Natural killer cell (primary cell): ENCODE results near the gene FBXL17. TPM values are rescaled to one million over a fixed set of nuclear protein-coding genes. Genes with fewer than 3 reads are reported as not detected.

Experiments
- ATAC-seq, 3 donors: fragments of 150-1000 bp in 2 of 3; fragments of 200-7000 bp in 1 of 3; cut with Tn5 transposase; 1 replicate in 1 of 3; 2 replicates in 2 of 3; pipeline ENCODE4 v1.10.0; 2021; ENCODE audit warnings: mild to moderate bottlenecking in 2 of 3, moderate library complexity in 2 of 3
- DNase-seq, 2 donors: peaks; one replicate each; pipeline versions ENCODE4 v3.0.0 to v3.0.0-alpha.2; 2013 to 2021; ENCODE audit warnings: mixed read lengths in 1 of 2
- H3K27ac ChIP-seq: one replicate; pipeline ENCODE4 v1.5.1; 2013; ENCODE audit warnings: mild to moderate bottlenecking, low read length
- H3K27me3 ChIP-seq: one replicate; pipeline ENCODE4 v1.6.1; 2013; ENCODE audit warnings: low read length; ENCODE audit not compliant: control insufficient read depth, insufficient read depth
- H3K36me3 ChIP-seq: one replicate; pipeline ENCODE4 v1.6.1; 2013; ENCODE audit warnings: low read length; ENCODE audit not compliant: control insufficient read depth, insufficient read depth
- H3K4me1 ChIP-seq: one replicate; pipeline ENCODE4 v1.6.1; 2013; ENCODE audit warnings: low read length; ENCODE audit not compliant: control insufficient read depth, insufficient read depth
- H3K4me3 ChIP-seq: one replicate; pipeline ENCODE4 v1.5.1; 2013; ENCODE audit warnings: low read length
- H3K9me3 ChIP-seq: one replicate; pipeline ENCODE4 v1.6.1; 2013; ENCODE audit warnings: low read length; ENCODE audit not compliant: control insufficient read depth, insufficient read depth
- H3K27ac Mint-ChIP-seq, 2 donors: one replicate each; pipeline ENCODE4 v1.8.0; 2022; ENCODE audit warnings: mild to moderate bottlenecking in 2 of 2, mixed read lengths in 2 of 2, moderate library complexity in 1 of 2
- H3K27me3 Mint-ChIP-seq, 2 donors: one replicate each; pipeline ENCODE4 v1.8.0; 2022; ENCODE audit warnings: low read depth in 2 of 2, mixed read lengths in 2 of 2
- H3K36me3 Mint-ChIP-seq: one replicate; pipeline ENCODE4 v1.8.0; 2022; ENCODE audit warnings: mixed read lengths
- H3K4me1 Mint-ChIP-seq, 2 donors: one replicate each; pipeline ENCODE4 v1.8.0; 2022; ENCODE audit warnings: mixed read lengths in 2 of 2
- H3K4me3 Mint-ChIP-seq: one replicate; pipeline ENCODE4 v1.8.0; 2022; ENCODE audit warnings: mild to moderate bottlenecking, moderate library complexity, mixed read lengths
- H3K9me3 Mint-ChIP-seq, 2 donors: one replicate each; pipeline ENCODE4 v1.8.0; 2022; ENCODE audit warnings: mixed read lengths in 2 of 2
- WGBS: methylation state at CpG from one replicate; pipeline ENCODE4 v1.1.7; 2013; ENCODE audit warnings: missing lambda C conversion rate; ENCODE audit not compliant: insufficient coverage; 5-methylcytosine and 5-hydroxymethylcytosine counted together
- intact Hi-C: fragments of 100-400 bp; cut with micrococcal nuclease; formaldehyde crosslinking; loops from one replicate; pipeline ENCODE4 v1.14.2; 2022
- total RNA-seq, 4 donors: library from RNA; stranded (reverse); fragments of 120-200 nt in 1 of 4; gene quantifications; one replicate each; pipeline versions ENCODE4 v1.2.3 to v1.2.4, GENCODE V29; 2013 to 2022
- TF ChIP-seq, protein P1 (sequence below): fragments of 200-600 bp; IDR thresholded peaks from one replicate; pipeline ENCODE4 v1.8.0; 2022; ENCODE audit warnings: antibody characterized with exemption

The FBXL17 gene
- total RNA-seq, 3 donors from 2014 or later (not counting 1 experiment from before 2014, with no cell fraction given) = 34.2 to 46.8 (median 34.9) TPM

GRCh38 chr5:108061941-108062340, 320.0 kb downstream of the FBXL17 start:
- Mint-ChIP-seq H3K27ac (no peak overlapping the region), H3K9me3 (no peaks in the 10 kb centered on the region), H3K36me3 (no peaks in the 10 kb centered on the region), H3K4me1 (no peaks in the 10 kb centered on the region), H3K27me3 (no peaks in the 10 kb centered on the region), H3K4me3 (no peak overlapping the region)
- no peaks in the 10 kb centered on the region for H3K36me3 ChIP-seq
- 78% methylated on average over 5 of the region's 6 CpGs for WGBS
- H3K9me3 ChIP-seq = no peaks in the 10 kb centered on the region
- no peak overlapping the region for H3K4me3 ChIP-seq
- no peaks in the 10 kb centered on the region for H3K27me3 ChIP-seq
- DNase-seq (no peak), ATAC-seq (no peak)
- H3K27ac ChIP-seq = no peak overlapping the region
- no peaks in the 10 kb centered on the region for H3K4me1 ChIP-seq
- intact Hi-C loops = no loop called here
- TF ChIP-seq, protein P1, sequence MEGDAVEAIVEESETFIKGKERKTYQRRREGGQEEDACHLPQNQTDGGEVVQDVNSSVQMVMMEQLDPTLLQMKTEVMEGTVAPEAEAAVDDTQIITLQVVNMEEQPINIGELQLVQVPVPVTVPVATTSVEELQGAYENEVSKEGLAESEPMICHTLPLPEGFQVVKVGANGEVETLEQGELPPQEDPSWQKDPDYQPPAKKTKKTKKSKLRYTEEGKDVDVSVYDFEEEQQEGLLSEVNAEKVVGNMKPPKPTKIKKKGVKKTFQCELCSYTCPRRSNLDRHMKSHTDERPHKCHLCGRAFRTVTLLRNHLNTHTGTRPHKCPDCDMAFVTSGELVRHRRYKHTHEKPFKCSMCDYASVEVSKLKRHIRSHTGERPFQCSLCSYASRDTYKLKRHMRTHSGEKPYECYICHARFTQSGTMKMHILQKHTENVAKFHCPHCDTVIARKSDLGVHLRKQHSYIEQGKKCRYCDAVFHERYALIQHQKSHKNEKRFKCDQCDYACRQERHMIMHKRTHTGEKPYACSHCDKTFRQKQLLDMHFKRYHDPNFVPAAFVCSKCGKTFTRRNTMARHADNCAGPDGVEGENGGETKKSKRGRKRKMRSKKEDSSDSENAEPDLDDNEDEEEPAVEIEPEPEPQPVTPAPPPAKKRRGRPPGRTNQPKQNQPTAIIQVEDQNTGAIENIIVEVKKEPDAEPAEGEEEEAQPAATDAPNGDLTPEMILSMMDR = no peak

- H3K4me1 ChIP-seq = no peaks in the 10 kb centered on the region
- H3K27ac ChIP-seq = no peak overlapping the region
- TF ChIP-seq, protein P1 = no peak
- Mint-ChIP-seq H3K27me3 (no peaks in the 10 kb centered on the region), H3K36me3 (no peaks in the 10 kb centered on the region), H3K4me3 (no peak overlapping the region), H3K9me3 (no peaks in the 10 kb centered on the region), H3K27ac (no peak overlapping the region), H3K4me1 (no peaks in the 10 kb centered on the region)
- ATAC-seq (no peak), DNase-seq (no peak)
- H3K27me3 ChIP-seq = no peaks in the 10 kb centered on the region
- intact Hi-C loops = no loop called here
- no peaks in the 10 kb centered on the region for H3K36me3 ChIP-seq
- no peak overlapping the region for H3K4me3 ChIP-seq
- no peaks in the 10 kb centered on the region for H3K9me3 ChIP-seq
Observed at GRCh38 chr5:108060340-108060739, 321.6 kb downstream of the FBXL17 start.

DNA sequence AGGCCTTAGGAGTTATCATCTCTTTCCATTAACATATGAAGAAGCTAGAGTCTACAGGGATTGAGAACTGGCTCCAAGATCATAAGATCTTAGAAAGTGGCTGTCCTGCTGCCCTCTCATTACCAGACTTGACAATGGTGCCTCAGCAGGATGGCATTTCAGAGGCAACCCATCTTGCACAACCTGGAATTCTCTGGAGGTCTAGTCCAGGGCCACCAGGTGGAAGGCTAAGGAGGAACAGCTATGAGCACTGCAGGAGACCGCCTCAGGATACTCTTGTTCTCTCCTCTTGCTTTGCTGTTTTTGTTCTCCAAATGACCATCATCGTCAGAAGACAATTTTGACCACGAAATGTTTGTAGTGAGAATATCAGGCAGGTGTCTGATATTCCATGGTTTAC, 322.6 kb downstream of the FBXL17 start:
- WGBS = 91% methylated on average over 3 of the region's 3 CpGs
- no peaks in the 10 kb centered on the region for H3K27me3 ChIP-seq
- H3K4me1 Mint-ChIP-seq = no peaks in the 10 kb centered on the region
- TF ChIP-seq, protein P1 = no peak
- H3K9me3 ChIP-seq = peaks cover 1% of the 10 kb centered on the region
- H3K36me3 Mint-ChIP-seq = no peaks in the 10 kb centered on the region
- H3K4me3 ChIP-seq = no peak overlapping the region
- DNase-seq (no peak), ATAC-seq (no peak)
- no peaks in the 10 kb centered on the region for H3K4me1 ChIP-seq
- no peak overlapping the region for H3K4me3 Mint-ChIP-seq
- no peak overlapping the region for H3K27ac Mint-ChIP-seq
- H3K9me3 Mint-ChIP-seq = no peaks in the 10 kb centered on the region
- H3K36me3 ChIP-seq = no peaks in the 10 kb centered on the region
- no peak overlapping the region for H3K27ac ChIP-seq
- intact Hi-C loops = no loop called here
- H3K27me3 Mint-ChIP-seq = no peaks in the 10 kb centered on the region

DNA sequence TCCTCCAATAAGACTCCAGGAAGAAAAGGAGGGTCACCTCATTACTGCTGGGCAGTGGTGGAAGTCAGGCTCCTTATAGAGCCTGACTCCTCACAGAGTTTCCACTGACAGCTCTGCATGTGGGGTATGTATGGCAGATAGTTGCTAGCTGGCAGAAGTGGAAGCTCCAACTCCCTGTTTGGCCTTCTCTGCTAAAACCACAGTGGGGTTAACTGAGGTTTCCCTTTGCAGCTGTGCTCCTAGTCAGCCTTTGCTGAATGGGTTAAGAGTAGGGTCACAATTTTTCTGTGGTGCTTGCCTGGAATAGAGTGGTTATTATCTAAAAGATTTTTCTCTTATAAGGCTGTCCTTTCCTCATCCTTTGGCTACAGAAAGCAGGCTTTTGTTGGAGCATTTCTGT, 327.5 kb downstream of the FBXL17 start:
- Histone ChIP-seq H3K27ac (no peak overlapping the region), H3K4me3 (no peak overlapping the region), H3K4me1 (no peaks in the 10 kb centered on the region), H3K9me3 (peaks cover 7% of the 10 kb centered on the region), H3K36me3 (no peaks in the 10 kb centered on the region), H3K27me3 (no peaks in the 10 kb centered on the region)
- peaks cover 8 to 17% of the 10 kb centered on the region in 2 donors for H3K4me1 Mint-ChIP-seq
- no peak overlapping the region for H3K4me3 Mint-ChIP-seq
- no peak overlapping the region for H3K27ac Mint-ChIP-seq
- intact Hi-C loops = no loop called here
- peaks cover 14 to 15% of the 10 kb centered on the region in 2 donors for H3K9me3 Mint-ChIP-seq
- ATAC-seq (no peak), DNase-seq (no peak)
- peaks cover 37% of the 10 kb centered on the region for H3K36me3 Mint-ChIP-seq
- no peaks in the 10 kb centered on the region for H3K27me3 Mint-ChIP-seq
- TF ChIP-seq, protein P1 = no peak
